T47D (cell line): ENCODE data around the gene POLR3F.
"Not testable (repeated sequence)": the region's sequence is repeated elsewhere in the genome, so short reads cannot be mapped to it uniquely, and the experiment has no call there.

ENCODE experiments used
- DNase-seq, 2 experiments: peaks; one replicate each; pipeline versions ENCODE4 v3.0.0 to v3.0.0-alpha.2; 2011 to 2012; ENCODE audit warnings: low read depth in 1 of 2, low spot score in 1 of 2
- JUND ChIP-seq: IDR thresholded peaks from 2 replicates; pipeline ENCODE4 v1.6.1; 2012; ENCODE audit warnings: low read depth
- in situ Hi-C: cut with HindIII; loops from 2 replicates; pipeline ENCODE4 v1.10.0; 2016; ENCODE audit warnings: low sequenced_read_pairs, low pct_unique_long_range_greater_than_20kb

The POLR3F gene

DNA sequence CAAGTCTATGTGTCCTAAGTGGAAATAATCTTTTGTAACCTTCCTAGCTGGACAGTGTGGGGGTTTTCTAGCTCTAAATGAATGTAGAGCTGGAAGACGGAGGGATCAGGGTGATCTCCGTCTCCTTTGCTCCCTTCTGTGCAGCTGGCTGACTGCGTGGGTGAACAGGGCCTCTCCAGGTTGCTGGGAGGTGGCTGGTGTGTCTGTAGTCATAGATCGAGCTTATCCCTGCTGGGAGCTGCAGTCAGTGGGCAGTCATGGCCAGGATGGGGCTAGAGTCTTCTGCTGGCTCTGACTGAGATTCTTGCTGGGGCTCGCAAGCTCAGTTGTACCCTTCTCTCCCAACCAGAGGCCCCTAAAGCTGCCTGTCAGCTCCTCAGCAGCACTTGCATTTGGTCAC, 46.9 kb downstream of the POLR3F start:
- TF ChIP-seq JUND, result no peak
- in situ Hi-C loops, result no loop called here
- DNase-seq, result no peak

DNA sequence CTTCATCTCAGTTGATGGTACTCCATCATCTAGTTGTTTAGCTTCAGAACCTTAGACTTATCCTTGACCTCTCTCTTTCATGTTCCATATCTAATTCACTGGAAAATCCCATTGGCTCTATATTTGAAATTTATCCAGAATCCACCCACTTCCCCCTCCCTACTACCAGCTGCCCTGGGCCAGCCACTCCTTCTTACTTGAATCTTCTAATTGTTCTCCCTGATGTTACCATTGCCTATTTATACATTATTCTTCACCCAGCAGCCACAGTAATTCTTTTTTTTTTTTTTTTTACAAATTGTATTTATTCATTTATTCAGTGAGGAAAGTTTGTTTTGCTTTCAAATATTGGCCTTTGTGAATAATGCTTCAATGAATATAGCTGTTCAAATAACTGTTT, 48.8 kb downstream of the POLR3F start:
- TF ChIP-seq JUND, result no peak
- in situ Hi-C loops, result no loop called here
- DNase-seq, result no peak

DNA sequence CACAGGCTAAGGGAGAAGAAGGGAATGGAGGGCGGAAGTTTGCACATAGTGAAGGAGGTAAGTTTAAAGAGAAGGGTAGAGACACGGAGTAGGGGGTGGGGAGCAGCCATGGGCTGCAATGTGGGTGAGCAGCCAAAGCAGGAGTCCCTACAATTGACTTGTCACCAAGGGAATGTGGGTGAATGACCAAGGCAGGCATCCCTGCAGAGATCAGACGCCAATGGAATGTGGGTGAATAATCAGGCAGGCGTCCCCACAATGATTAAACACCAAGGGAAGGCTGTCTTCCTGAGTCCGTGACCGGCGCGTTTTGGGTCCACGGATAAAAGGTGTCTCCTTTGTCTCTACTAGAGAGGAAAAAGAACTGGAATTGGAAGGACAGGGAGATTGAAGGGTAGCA, 54.9 kb downstream of the POLR3F start:
- DNase-seq, in situ Hi-C loops: not testable (repeated sequence)

DNA sequence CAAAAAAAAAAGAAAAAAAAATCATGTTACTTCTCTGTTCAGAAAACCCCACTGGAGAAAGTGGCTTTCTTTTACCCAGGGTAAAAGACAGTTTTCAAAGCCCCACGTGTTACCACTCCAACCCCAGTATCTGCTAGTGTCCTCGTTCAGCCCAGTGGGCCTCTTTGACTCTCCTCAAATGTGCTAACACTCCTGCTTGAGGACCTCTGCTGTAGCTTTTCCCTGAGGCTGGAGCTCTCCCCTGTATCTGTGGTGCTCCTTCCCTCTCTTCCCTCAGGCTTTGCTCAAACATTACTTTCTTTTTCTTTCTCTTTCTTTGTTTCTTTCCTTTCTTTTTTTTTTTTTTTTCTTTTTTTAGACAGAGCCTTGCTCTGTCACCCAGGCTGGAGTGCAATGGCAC, 55.9 kb downstream of the POLR3F start:
- no peak for TF ChIP-seq JUND
- no peak for DNase-seq
- in situ Hi-C loops, result no loop called here

DNA sequence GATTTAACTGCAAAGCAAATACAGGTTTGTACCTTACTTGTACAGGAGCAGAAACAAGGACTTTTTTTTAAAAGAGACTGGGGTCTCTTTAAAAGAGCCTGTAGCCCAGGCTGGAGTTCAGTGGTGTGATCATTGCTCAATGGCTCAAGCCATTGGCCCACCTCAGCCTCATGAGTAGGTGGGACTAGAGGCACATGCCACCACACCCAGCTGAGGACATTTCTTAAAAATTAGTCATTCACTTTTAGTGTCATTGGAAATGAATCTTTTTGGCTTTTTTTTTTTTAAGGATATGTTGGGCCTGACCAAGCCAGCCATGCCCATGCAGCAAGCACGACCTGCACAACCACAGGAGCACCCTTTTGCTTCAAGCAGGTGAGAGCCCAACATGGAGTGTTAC, 57.5 kb downstream of the POLR3F start:
- DNase-seq, result no peak

DNA sequence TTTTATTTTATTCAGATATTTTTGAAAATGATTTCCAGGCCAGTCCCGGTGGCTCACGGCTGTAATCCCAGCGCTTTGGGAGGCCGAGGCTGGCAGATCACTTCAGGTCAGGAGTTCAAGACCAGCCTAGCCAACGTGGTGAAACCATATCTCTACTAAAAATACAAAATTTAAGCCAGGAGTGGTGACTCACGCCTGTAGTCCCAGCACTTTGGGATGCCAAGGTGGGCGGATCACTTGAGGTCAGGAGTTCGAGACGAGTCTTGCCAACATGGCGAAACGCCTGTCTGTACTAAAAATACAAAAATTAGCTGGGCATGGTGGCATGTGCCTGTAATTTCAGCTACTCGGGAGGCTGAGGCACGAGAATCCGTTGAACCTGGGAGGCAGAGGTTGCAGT, 59.6 kb downstream of the POLR3F start:
- in situ Hi-C loops, DNase-seq: not testable (repeated sequence)

More for the DNA sequence above, 57.5 kb downstream of the POLR3F start:
- TF ChIP-seq JUND, result no peak
- in situ Hi-C loops, result no loop called here

DNA sequence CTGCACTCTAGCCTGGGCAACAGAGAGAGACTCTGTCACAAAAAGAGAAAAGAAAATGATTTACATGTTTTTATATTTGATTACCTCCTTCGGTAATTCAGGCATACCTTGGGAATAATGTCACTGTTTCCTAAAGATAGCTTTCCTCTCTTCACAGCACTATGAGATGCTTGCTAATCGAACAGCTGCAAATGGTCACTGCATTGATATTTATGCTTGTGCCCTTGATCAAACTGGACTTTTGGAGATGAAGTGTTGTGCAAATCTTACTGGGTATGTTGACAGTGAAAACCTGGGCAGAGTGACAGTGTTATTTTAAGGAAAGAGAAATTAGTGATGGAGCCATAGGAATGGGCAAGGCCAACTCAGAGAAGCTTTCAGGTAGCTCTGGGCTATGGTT, 60.1 kb downstream of the POLR3F start:
- no peak for DNase-seq
- no peak for TF ChIP-seq JUND
- in situ Hi-C loops, result no loop called here

DNA sequence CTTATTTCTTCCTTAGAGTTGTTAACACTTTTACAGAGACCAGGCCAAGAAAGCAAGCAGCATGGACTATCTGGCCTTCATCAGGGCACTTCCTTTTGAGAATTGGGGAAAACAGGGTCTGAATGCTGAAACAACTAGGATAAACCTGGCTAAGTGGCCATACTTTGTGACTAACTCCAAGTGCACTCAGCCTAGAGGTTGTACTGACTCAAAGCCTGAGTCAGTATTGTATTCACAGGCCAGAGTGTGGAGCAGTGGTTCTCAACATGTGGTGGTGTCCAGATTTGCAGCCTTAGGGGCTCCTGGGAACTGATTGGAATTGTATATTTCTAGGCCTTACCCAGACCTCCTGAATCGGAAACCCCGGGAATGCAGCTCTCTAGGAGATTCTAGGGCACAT, 60.6 kb downstream of the POLR3F start:
- in situ Hi-C loops, result no loop called here
- no peak for DNase-seq
- TF ChIP-seq JUND, result no peak

DNA sequence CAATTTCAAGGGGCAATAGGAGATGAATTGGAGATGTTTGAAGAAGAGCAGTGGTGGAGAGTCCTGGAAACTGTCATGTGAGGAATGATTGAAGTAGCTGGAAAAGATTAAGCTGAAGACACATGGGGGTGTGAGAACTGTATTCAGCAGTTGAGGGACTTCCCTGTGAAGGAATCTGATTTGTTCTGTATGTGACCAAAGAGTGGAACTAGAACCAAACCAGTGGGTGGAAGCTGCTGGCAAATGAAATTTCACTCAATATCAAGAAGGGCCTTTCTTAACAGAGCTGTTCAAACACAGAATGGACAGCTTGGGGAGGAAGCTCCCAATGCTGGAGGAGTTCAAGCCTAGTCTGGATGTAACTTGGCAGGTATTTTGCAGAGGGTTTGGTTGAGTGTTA, 61.9 kb downstream of the POLR3F start:
- TF ChIP-seq JUND, result no peak
- in situ Hi-C loops, result no loop called here
- no peak for DNase-seq

DNA sequence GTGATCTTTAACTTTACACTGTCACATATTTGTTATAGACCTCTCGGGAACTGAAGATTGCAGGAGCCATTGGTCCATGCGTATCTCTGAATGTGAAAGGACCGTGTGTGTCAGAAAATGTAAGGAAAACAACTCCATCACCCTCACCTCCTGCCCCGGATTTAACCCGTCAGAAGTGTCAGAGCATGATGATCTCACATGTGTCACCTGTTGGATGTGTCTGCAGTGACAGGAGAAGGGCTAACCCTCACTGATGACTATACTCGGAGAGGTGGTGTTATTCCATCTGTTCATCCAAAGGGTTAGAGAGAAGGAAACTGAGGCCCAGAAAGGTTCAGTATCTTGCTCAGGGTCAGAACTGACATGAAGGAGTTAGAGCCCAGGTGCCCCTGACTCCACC, 65.4 kb downstream of the POLR3F start:
- in situ Hi-C loops, result no loop called here
- no peak for DNase-seq
- TF ChIP-seq JUND, result no peak

DNA sequence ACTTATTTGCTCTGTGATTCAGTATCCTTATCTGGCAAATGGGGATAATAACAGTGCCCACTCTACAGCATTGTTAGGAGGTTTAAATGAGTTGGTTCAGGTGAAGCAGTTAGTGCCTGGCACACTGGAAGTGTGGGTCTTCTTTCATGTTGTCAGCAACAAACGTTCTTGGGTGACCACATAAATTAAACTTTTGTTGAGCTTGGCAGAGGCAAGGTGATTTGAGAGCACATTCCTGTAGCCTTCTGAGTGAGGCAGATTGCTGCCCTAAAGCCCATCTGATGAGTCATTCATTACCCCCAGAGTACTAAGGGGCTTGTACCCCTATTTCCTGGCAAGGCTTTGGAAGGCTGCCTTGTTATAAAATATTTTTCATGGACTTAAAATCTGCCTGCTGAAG, 66.3 kb downstream of the POLR3F start:
- no peak for DNase-seq
- TF ChIP-seq JUND, result no peak
- in situ Hi-C loops, result no loop called here

DNA sequence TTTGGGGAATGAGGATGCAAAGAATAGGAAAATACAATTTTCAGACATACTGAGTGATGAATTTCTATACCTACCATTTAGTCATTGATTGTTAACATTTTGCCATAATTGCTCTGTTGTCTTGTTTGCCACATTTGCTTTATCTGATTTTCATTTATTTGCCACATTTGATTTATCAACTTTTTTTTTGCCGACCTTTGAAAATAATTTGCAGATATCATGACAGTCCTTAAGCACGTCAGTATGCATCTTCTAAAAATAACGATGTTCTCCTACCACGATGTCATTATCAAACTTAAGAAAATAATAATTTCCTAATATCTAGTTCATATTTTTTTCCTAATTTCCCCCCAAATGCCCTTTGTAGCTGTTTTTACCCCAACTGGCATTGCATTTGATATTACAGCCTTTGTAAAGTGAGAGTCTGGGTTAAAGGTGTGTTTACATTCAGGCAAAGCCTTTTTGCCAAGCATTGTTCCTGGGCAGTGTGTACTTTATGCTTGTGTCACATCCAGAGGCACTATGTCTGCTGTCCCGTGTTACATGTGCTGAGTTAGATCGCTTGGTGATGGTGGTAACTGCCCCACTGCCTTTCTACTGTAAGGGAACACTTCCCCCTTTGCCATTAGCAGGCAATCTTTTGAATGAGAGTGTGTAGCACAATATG, 66.9 kb downstream of the POLR3F start:
- in situ Hi-C loops, result no loop called here
- no peak for TF ChIP-seq JUND
- DNase-seq, result no peak
